ENCODE results near the gene CRYBA4. TPM values are rescaled to one million over a fixed set of nuclear protein-coding genes. Genes with fewer than 3 reads are reported as not detected.

The CRYBA4 gene
- total RNA-seq, 1 experiment from 2014 or later, result 0.52 TPM

- H2AK5ac ChIP-seq (ENCODE audit: insufficient read length, low read length), result no peak overlapping the region
- Mint-ChIP-seq H3K27ac (no peak overlapping the region), H3K27me3 (ENCODE audit: low read depth) (peaks cover 52% of the 10 kb centered on the region), H3K36me3 (ENCODE audit: insufficient read depth in 1 of 3, low read depth in 3 of 3) (no peaks in the 10 kb centered on the region; a peak in 1 of 7 replicates), H3K9me3 (peaks cover 0 to under 1% of the 10 kb centered on the region in 2 experiments; a peak in 1 of 5 replicates), H3K4me1 (peaks cover 43 to 58% of the 10 kb centered on the region in 2 experiments), H3K4me3 (no peak overlapping the region)
- H3K23ac ChIP-seq (ENCODE audit: insufficient read length, low read depth, low read length), result no peak overlapping the region
- no peak overlapping the region for H2BK120ac ChIP-seq (ENCODE audit: low read depth, low read length, poor library complexity, severe bottlenecking)
- H3K14ac ChIP-seq (ENCODE audit: insufficient read depth, low read length), result no peak overlapping the region; the same call in 1 of the 2 replicates
- no peak overlapping the region for H2AFZ ChIP-seq (ENCODE audit: low read length)
- no peak overlapping the region for H3T11ph ChIP-seq (ENCODE audit: low read length)
- peaks cover 24% of the 10 kb centered on the region for H3K4me1 ChIP-seq (ENCODE audit: insufficient read depth, low read length)
- DNase-seq, result no peak
- H3K27ac ChIP-seq (ENCODE audit: insufficient read length, low read depth, low read length), result no peak overlapping the region
- H3K23me2 ChIP-seq (ENCODE audit: insufficient read length, low read depth, low read length, poor library complexity, severe bottlenecking), result no peaks in the 10 kb centered on the region
- no peak overlapping the region for H3K9ac ChIP-seq (ENCODE audit: extremely low read depth, insufficient read length, low read length)
- no peak overlapping the region for H4K8ac ChIP-seq (replicated peaks; ENCODE audit: insufficient read length, low read depth, low read length)
- H4K20me1 ChIP-seq (ENCODE audit: control insufficient read depth, insufficient read depth, insufficient read length), result no peaks in the 10 kb centered on the region
- no peak overlapping the region for H3K56ac ChIP-seq (ENCODE audit: insufficient read length, low read depth, low read length)
- no CpG with 5 or more reads among the region's 6 CpGs for WGBS (ENCODE audit: extremely low coverage, insufficient read length, low lambda C conversion rate)
- no peak overlapping the region for H2BK5ac ChIP-seq (ENCODE audit: insufficient read length, low read length)
- H3K79me1 ChIP-seq (ENCODE audit: insufficient read depth, low read depth, low read length, poor library complexity, severe bottlenecking), result no peaks in the 10 kb centered on the region
- no peak overlapping the region for H3K18ac ChIP-seq (ENCODE audit: insufficient read length, low read depth, low read length)
- no peaks in the 10 kb centered on the region for H3K9me3 ChIP-seq (ENCODE audit: control insufficient read depth, low read depth, low read length)
- no peak overlapping the region for H2BK20ac ChIP-seq (ENCODE audit: low read depth, low read length, poor library complexity, severe bottlenecking)
- no peak overlapping the region for H3K4me2 ChIP-seq (ENCODE audit: insufficient read depth, insufficient read length, low read length)
- H4K91ac ChIP-seq (ENCODE audit: insufficient read length, low read depth, low read length), result no peak overlapping the region
- TF ChIP-seq CTCF (conservative IDR thresholded peaks at IDR 0.05), result no peak
- H3K79me2 ChIP-seq (ENCODE audit: insufficient read depth, low read length), result no peaks in the 10 kb centered on the region
- no peak overlapping the region for H2BK15ac ChIP-seq (ENCODE audit: low read depth, low read length)
- no peak overlapping the region for H3K4ac ChIP-seq (ENCODE audit: low read depth, low read length)
- no peak overlapping the region for H2BK12ac ChIP-seq (ENCODE audit: insufficient read length, low read depth, low read length)
- H3K27me3 ChIP-seq (ENCODE audit: insufficient read depth, low read length), result no peaks in the 10 kb centered on the region; the same call in 1 of the 2 replicates
- H4K5ac ChIP-seq (ENCODE audit: insufficient read length, low read depth, low read length), result no peak overlapping the region
Observed at GRCh38 chr22:26619510-26619909, 2.3 kb upstream of the CRYBA4 start.
